IPS-15b (cell line): ENCODE data around the gene CHPF.
A peak's percentile ranks its signal among the peaks of the same experiment; 100 is the strongest.

Source experiments
- H3K27me3 ChIP-seq: one replicate; pipeline ENCODE4 v1.6.1; 2013; ENCODE audit warnings: low read length; ENCODE audit not compliant: control insufficient read depth, insufficient read depth
- H3K36me3 ChIP-seq: one replicate; pipeline ENCODE4 v1.6.1; 2013; ENCODE audit warnings: low read length; ENCODE audit not compliant: control insufficient read depth, insufficient read depth
- H3K4me1 ChIP-seq: one replicate; pipeline ENCODE4 v1.6.1; 2013; ENCODE audit warnings: mild to moderate bottlenecking, low read length; ENCODE audit not compliant: control insufficient read depth, insufficient read depth
- H3K4me3 ChIP-seq: one replicate; pipeline ENCODE4 v1.5.1; 2013; ENCODE audit warnings: low read depth, low read length
- H3K9ac ChIP-seq: one replicate; pipeline ENCODE4 v1.6.1; 2013; ENCODE audit warnings: low read depth, mild to moderate bottlenecking, low read length
- H3K9me3 ChIP-seq: one replicate; pipeline ENCODE4 v1.6.1; 2013; ENCODE audit warnings: mild to moderate bottlenecking, low read length; ENCODE audit not compliant: control insufficient read depth, insufficient read depth

Gene CHPF

DNA sequence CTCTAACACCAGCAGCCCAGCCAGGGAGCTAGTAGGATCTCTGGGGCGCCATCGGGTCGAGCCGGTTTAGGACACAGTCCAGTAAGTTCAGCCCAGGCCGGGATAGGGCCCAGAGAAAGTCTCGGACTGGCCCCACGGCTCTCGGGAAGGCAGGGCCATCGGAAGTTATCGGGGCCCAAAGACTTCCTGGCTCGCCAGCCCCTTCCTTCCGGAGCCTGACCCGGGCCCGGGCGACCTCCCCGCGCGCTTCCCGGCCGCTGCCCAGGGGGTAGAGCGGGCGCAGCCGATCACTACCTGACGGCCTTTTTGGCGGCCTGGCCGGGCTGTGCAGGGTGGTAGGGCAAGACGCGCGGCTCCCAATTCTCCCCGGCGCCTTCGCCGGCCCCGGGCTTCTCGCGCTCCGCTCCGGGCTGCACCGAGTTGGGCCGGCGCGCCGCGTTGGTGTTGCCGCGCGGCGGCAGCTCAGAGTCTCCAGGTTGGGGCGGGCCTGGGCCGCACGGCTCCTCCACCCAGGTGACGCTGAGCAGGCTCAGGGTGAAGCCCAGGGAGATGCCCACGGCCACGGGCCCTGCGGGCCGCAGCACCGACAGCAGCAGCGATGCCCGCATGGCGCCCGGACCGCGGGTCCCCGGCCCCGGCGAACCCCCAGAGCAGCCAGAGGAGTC is 546 bp downstream of the CHPF start:
- Histone ChIP-seq H3K9ac (peak overlapping the region; percentile 70), H3K4me3 (peak overlapping the region; percentile 48), H3K9me3 (no peaks in the 10 kb centered on the region), H3K27me3 (peaks cover 25% of the 10 kb centered on the region), H3K36me3 (peaks cover 24% of the 10 kb centered on the region), H3K4me1 (peaks cover 10% of the 10 kb centered on the region)

DNA sequence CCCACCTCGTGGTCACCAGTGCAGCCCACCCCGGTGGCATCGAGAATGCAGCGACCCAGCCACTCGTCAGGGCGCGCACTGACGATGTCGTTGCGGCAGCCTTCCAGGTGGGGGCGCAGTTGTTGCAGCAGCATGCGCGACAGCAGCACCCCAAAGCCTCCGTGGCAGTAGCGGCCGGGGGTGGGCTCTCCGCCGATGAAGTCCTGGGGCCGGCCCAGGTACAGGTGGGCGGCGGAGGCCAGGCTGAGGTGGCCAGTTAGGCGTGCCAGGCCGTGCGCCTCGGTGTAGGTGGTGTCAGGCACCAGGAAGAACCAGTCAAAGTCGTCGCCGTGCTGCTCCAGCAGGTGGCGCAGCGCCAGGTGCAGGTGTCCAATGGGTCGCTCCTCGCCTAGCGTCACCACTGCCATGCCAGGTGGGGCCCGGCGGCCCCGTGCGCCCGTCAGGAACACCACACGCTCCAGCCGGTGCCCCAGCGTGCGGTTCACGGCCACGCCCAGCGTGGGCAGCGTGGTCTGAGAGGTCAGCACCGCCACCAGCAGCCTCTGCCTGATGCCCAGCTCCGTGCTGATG is 1.9 kb downstream of the CHPF start:
- Histone ChIP-seq H3K4me3 (peak overlapping the region; percentile 48), H3K9ac (no peak overlapping the region), H3K4me1 (peaks cover 13% of the 10 kb centered on the region)

DNA sequence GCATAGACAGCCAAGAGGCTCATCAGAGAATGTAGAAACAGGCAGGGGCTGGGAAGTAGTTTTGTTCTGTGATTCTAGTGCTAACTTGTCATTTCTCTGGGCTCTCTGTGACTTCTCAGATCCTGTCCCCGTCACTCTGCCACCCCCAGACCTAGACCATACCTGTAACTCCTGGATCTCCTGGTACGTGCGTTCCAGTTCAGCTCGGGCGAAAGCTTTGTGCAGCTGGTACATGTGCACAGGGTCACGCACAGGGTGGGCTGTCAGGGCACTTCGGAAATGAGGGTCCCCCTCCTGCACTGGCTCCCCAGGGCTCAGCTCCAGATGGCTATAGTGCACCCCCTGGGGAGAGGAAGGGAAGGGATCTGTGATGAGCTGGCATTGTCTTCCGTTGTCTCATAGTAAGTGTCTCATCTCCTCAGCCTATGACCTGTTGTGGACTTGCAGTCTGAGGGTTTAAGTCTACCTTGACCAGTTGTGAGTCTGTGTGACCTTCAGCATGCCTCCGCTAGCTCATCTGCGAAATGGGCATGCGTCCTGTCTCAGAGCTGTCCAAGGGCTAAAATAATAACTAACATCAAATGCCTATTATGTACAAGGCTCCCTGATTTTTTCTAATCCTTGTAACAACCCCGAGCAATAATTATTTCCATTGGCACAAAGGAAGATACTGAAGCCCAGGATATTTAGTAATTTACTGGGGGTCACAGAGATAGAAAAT is 2.7 kb downstream of the CHPF start:
- Histone ChIP-seq H3K4me3 (peak overlapping the region; percentile 48), H3K27me3 (peaks cover 21% of the 10 kb centered on the region), H3K9ac (no peak overlapping the region), H3K4me1 (peaks cover 13% of the 10 kb centered on the region), H3K9me3 (no peaks in the 10 kb centered on the region), H3K36me3 (peaks cover 24% of the 10 kb centered on the region)

More for the DNA sequence above, 1.9 kb downstream of the CHPF start:
- Histone ChIP-seq H3K36me3 (peaks cover 24% of the 10 kb centered on the region), H3K9me3 (no peaks in the 10 kb centered on the region), H3K27me3 (peaks cover 25% of the 10 kb centered on the region)

DNA sequence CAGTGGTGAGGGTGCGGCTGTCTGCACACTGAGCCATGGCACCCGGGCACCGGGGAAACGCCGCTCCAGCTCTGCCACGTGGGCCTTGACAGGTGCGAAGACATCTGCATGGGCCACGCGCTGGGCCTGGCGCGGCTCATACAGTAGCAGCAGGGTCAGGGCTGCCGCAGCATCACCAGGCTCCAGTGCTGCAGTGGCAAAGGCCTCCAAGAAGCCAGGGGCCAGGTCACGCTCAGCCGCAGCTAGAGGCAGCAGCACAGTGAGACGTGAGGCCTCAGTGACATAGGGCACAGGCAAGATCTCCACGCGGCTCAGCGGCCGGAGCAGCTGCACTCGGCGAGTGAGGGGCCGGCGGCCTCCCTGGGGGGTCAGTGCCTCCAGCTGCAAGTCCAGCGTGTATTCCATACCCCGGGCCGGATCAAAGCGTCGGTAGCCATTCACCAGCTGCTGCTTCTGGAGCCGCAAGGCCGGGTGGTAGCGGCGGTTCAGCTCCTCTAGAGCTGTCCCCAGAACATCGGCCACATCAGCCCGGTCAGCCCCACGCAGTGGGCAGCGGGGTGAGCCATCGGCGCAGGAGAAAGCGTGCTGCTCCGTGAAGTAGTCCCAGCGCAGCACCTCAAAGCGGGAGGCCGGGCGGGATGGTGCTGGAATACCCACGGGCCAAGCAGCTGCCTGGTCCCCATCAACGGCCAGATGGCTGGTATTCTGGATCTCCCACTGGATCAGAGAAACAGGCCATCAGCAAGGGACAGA is 3.5 kb downstream of the CHPF start:
- Histone ChIP-seq H3K4me1 (peaks cover 13% of the 10 kb centered on the region), H3K9me3 (no peaks in the 10 kb centered on the region), H3K9ac (no peak overlapping the region), H3K36me3 (peaks cover 24% of the 10 kb centered on the region), H3K4me3 (no peak overlapping the region), H3K27me3 (peaks cover 13% of the 10 kb centered on the region)

DNA sequence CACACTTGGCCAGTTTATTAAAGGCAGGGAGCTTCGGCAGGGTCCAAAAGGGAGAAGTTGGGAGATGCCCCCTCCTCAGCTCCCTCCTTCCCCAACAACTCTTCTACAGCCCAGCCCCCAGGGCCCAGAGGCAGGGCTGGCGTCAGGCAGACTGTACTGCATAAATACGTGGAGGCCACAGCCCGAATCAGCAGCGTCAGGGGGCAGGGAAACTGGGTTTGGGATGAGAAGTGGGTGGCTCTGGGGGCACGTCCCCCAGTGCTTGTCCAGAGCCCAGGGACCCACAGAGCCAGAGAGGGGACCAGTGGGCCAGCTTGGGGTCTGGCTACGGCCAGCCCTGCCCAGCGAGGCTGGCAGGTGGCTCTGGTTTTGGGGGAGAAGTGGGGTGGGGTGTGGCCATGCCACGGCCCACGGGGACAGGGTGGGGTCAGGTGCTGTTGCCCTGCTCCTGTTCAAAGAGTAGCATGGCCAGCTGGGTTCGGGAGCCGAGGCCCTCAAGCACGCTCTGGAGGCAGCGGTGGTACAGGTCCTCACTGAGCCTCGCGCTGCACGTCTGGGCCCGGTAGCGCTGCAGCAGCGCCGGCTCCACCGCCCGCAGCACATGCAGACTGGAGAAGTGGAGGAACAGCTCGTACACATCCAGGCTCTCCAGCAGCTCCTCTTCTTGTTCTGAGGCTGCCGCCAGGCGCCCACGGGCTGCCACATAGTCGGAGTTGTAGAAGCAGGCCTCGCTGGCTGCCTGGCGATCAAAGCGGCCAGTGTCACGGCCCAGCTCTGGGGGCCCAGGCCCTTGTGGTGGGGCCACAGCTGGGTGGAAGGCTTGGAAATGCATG is 4.4 kb downstream of the CHPF start:
- Histone ChIP-seq H3K4me1 (peaks cover 13% of the 10 kb centered on the region), H3K4me3 (no peak overlapping the region), H3K36me3 (peaks cover 24% of the 10 kb centered on the region), H3K9ac (no peak overlapping the region), H3K9me3 (no peaks in the 10 kb centered on the region), H3K27me3 (peaks cover 5% of the 10 kb centered on the region)

DNA sequence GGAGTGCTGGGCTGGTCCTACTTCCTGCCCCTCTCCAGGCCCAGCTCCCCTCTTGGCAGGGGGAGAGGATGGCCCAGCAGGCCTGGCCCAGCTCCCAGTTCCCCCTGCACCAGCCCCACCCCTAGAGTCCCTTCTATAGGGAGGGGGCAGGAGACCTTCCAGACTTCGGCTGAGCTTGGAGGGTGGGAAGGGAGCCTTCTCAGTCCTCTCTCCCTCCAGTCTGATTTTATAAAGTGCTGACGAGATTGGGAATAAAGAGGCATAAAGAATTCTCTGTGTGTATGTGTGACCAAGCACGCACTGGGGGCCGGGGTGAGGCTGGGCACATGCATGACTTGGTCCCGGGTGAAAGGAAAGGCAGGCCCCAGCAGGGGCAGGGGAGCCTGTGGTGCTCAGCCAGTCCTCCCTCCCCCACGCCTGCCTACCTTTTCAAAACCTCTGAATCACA is 5.1 kb downstream of the CHPF start:
- H3K9ac ChIP-seq = no peak overlapping the region
- peaks cover 13% of the 10 kb centered on the region for H3K4me1 ChIP-seq
- H3K9me3 ChIP-seq = no peaks in the 10 kb centered on the region
- H3K36me3 ChIP-seq = peaks cover 24% of the 10 kb centered on the region
- H3K4me3 ChIP-seq = no peak overlapping the region
- peaks cover 4% of the 10 kb centered on the region for H3K27me3 ChIP-seq

DNA sequence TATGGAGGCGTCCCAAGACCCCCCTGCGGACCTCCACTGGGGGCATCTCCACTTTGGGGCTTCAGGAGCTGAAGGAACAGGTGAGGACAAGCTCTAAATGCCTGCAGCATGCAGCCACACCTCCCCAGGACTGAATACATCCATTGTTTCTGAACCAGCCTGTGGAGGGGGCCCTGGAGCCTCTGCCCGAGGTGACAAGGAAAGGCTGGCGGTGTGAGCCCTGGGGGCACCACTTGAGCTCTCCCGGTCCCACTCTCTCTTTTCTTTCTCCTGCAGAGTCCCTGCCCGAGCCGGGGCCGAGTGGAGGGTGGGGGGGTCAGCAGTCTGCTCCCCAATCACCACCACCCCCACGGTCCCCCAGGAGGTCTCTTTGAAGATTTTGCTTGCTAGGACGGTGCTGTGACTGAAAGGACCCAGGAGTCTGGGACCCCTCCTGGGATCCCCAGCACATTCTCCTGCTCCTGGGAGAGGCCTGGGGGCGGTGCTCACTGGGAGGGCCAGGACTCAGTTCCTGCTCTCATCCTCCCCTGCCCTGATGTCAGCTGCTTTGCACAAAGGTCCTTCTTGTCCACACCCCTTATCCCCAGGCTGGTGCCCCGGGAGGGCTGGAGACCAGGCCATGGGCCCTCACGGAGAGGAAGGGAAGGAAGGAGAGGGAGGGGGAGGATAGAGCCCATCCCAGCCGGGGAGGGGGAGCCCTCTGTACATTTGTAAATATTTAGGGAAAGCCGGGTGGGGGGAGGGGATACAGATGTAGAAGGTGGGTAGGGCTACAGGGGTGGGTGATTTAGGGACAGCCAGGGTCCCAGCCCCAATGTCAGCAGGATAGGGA is 5.7 kb downstream of the CHPF start:
- Histone ChIP-seq H3K27me3 (peaks cover 4% of the 10 kb centered on the region), H3K9me3 (no peaks in the 10 kb centered on the region), H3K9ac (no peak overlapping the region), H3K4me1 (peaks cover 13% of the 10 kb centered on the region), H3K36me3 (peaks cover 24% of the 10 kb centered on the region), H3K4me3 (peak overlapping the region; percentile 22)

DNA sequence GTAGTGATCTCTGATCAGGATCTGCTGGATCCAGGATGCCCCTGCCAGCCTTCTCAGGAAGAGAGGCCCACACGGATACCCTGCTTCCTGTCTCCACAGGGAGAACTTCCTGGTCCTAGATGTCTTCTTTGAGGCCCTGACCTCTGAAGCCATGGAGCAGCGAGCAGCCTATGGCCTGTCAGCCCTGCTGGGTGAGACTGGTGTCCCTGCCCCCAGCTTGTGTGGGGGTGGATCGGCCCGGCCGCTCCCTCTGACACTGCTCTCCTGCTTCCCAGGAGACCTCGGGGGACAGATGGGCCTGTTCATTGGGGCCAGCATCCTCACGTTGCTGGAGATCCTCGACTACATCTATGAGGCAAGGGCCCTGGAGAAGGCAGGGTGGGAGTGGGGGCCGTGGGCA is 6.6 kb downstream of the CHPF start:
- Histone ChIP-seq H3K36me3 (peaks cover 24% of the 10 kb centered on the region), H3K4me3 (no peak overlapping the region), H3K4me1 (peaks cover 8% of the 10 kb centered on the region), H3K9me3 (no peaks in the 10 kb centered on the region), H3K27me3 (no peaks in the 10 kb centered on the region), H3K9ac (no peak overlapping the region)

DNA sequence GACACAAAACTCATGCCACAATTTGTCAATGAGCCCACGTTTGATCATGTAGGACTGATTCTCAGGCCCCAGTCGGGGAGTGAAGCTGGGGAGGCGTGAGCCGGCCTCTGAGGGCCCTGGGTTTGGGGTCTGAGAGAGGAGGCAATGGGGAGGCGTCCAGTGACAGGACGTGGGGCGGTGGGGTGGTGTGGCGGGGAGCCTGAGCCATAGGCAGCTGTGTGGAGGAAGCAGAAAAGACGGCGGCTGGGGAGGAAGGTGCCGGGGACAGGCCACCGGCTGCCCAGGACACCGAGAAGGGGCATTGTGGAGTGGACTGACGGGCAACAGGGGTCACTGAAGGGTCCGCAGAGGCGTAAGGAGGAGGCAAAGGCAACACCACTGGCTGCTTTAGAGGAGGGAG is 7.2 kb downstream of the CHPF start:
- H3K4me1 ChIP-seq = peaks cover 8% of the 10 kb centered on the region
- H3K9me3 ChIP-seq = no peaks in the 10 kb centered on the region
- H3K27me3 ChIP-seq = peaks cover 3% of the 10 kb centered on the region
- H3K36me3 ChIP-seq = peaks cover 22% of the 10 kb centered on the region
- H3K4me3 ChIP-seq = no peak overlapping the region
- H3K9ac ChIP-seq = no peak overlapping the region

DNA sequence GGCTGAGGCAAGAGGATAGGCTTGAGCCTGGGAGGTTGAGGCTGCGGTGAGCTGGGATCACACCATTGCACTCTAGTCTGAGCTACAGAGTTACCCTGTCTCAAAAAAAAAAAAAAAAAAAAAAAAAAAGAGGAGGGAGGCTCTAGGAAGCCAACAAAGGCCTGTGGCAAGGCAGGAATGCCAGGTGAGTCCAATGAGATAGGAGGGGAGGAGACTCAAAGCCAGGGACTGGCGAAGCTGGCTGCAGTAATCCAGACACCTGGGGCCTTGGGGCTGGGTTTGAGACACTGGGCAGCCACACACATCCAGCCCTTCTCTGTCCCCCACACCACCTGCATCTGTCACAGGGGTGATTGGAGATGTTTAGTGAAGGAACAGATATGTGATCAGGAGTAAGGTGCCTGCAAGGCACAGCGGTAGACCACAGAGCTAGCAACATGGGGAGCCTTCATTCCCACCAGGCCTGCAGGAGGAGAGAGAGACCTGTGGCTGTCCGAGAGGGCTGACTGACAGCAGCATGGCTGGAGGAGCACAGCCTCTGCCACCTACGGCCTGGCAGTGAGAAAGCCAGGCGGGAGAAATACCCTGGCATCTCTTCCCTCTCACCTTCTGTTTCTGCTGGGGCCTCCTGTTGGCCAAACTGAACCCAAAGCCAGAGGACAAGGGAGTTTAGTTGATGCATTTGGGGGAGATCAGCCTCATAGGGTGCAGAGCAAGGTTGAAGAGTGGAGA is 9.5 kb downstream of the CHPF start:
- no peak overlapping the region for H3K9ac ChIP-seq
- no peak overlapping the region for H3K4me3 ChIP-seq
- peaks cover 15% of the 10 kb centered on the region for H3K27me3 ChIP-seq
- peaks cover 13% of the 10 kb centered on the region for H3K4me1 ChIP-seq
- no peaks in the 10 kb centered on the region for H3K9me3 ChIP-seq
- H3K36me3 ChIP-seq = peaks cover under 1% of the 10 kb centered on the region
